GM12801 (cell line): Measurements from ENCODE around the gene SAMD4A.

Experiments
- CTCF ChIP-seq: IDR thresholded peaks from one replicate; pipeline ENCODE4 v1.5.1; 2011; ENCODE audit warnings: control low read depth; ENCODE audit not compliant: insufficient read length; ENCODE audit errors: extremely low read depth

The SAMD4A gene

GRCh38 chr14:54807428-54807827, 240.5 kb downstream of the SAMD4A start:
- TF ChIP-seq CTCF = no peak

- TF ChIP-seq CTCF = no peak
Measured at GRCh38 chr14:54807881-54808280, 241.0 kb downstream of the SAMD4A start.

DNA sequence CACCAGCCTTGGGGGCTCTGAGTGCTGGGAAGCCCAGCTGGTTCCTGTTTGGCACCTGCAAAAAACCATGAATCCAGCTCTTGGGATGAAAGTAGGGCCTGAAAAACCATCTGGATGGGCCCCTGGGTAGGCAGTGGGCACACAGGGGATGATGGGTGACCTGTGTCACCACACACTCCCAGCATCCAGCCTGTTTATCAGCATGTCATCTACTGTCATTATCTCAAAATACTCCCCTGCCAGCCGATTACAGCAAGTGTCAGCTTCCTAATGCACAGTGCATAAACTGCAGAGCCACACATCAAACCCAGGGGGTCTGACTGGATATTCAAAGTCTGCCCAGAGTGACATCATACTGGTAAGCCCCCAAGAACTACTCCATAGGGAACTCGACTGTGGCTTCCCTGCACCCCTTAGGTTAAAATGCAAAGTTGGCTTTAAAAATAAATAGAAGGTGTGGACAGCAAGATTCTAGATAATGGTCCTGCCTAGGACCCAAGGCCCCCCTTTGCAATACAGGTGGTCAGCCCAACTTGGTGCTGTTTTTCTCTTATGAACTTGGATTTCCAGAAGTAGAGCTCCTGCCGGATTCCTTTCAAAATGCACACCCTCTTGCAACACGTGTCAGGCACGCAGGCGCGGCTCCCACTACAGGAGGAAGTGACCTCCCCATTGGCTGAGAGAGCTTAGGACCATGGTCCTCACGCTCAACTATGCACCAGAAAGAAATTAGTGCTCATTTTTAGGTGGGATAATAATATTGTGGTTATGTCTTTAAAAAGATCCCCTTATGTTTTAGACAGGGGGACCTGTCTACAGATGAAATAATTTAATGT, 241.6 kb downstream of the SAMD4A start:
- TF ChIP-seq CTCF = no peak

DNA sequence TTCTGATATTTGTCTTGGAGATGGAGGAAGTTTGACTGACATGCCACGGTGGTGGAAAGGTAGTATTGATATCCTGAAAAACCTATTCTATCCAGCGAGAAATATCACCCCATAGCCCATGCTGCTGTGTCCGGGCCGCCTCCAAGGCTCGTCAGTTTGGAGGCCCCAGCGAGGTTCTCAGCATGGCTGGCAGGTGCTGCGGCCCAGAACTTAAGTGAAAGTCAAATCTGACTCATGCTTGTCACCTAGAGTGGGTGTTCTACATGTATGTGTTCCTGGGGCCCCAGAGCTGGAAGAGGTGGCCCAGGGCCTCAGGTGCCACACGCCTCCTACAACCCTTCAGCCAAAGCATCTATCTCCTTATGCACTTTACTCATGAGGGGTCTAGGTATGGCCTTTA, 242.8 kb downstream of the SAMD4A start:
- TF ChIP-seq CTCF = no peak

DNA sequence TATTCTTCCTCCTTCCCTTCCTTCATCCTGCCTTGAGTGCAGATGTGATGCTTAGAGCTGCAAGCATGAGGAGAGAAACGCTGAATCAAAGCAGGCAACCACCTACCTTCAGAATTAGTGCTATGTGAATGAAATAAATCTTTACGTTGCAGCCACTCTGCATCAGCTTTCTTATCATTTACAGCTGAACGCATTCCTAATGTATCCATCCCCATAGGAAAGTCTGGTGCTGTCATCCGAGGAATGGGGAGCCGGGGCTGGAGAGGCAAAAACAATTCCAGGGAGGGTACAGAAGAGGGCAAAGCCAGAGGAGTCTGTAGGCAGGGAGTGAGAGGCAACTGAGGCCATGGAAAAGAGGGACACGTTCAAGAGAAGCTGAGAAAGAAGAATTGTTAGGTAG, 245.7 kb downstream of the SAMD4A start:
- no peak for TF ChIP-seq CTCF

DNA sequence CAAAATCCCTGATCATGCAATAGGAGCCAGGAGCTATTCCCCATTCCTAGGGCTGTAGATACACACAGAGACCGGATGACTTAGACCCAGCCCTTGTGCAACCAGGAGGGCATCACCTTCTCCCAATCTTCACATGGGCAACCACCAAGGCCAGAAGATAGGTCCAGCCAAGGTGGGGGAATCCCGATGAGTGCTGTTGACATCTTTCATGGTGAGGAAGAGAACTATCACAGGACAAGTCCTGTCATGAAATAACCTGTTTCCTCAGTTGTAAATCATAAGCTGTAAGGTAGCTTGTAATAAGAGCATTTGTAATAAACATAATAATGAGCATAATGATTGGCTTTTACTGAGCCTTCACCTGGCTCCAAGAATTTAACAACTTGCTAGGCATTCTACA, 246.2 kb downstream of the SAMD4A start:
- no peak for TF ChIP-seq CTCF

DNA sequence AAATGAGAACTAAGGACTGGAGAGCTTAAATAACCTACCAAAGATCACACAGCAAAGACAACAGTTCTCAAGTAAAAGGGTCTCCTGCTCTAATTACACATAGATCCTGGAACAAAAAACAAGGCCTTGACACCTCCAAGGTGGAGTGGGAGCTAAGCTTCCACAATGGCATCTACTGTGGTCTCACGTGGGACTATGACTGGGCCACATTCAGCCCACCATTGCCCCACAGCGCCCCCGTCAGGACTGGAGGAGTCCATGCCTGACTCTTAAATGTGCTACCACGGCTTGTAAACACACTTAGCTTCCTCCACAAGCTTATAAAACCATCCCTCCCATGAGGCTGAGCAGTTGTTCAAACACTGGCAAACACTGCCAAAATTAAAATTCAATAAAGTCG, 247.1 kb downstream of the SAMD4A start:
- no peak for TF ChIP-seq CTCF
